ENCODE results near the gene USF2. TPM values are rescaled to one million over a fixed set of nuclear protein-coding genes. Genes with fewer than 3 reads are reported as not detected.

The USF2 gene
- polyA plus RNA-seq, 1 donor from 2014 or later, result 107 TPM

GRCh38 chr19:35229601-35230000, 39.2 kb upstream of the USF2 start:
- no peak overlapping the region for H3K4me3 ChIP-seq (ENCODE audit: low read length)
- no peak overlapping the region for H2AFZ ChIP-seq (ENCODE audit: low read depth, low read length)
- H4K20me1 ChIP-seq (ENCODE audit: insufficient read depth), result no peaks in the 10 kb centered on the region
- H3K9me3 ChIP-seq (ENCODE audit: low read length), result no peaks in the 10 kb centered on the region
- no peak overlapping the region for H3K27ac ChIP-seq (ENCODE audit: low read length)
- no peaks in the 10 kb centered on the region for H3F3A ChIP-seq (ENCODE audit: insufficient read depth, low read length, poor library complexity, severe bottlenecking)
- no peaks in the 10 kb centered on the region for H3K27me3 ChIP-seq (ENCODE audit: insufficient read depth, low read depth, low read length)
- no peak overlapping the region for H3K9ac ChIP-seq (ENCODE audit: low read length)
- TF ChIP-seq EP300 (conservative IDR thresholded peaks at IDR 0.05; ENCODE audit: poor library complexity, severe bottlenecking), result no peak
- TF ChIP-seq REST (IDR thresholded peaks at IDR 0.05; ENCODE audit: borderline replicate concordance), result no peak
- TF ChIP-seq SMC3 (conservative IDR thresholded peaks at IDR 0.05; ENCODE audit: poor library complexity), result no peak
- TF ChIP-seq TAF1 (IDR thresholded peaks at IDR 0.05; ENCODE audit: low read depth), result no peak
- no peak for TF ChIP-seq MXI1 (conservative IDR thresholded peaks at IDR 0.05; ENCODE audit: poor library complexity, severe bottlenecking)
- TF ChIP-seq RAD21 (conservative IDR thresholded peaks at IDR 0.05), result no peak
- no peaks in the 10 kb centered on the region for H3K9me2 ChIP-seq (ENCODE audit: insufficient read depth, low read length)
- H3K36me3 ChIP-seq (ENCODE audit: insufficient read depth, low read length), result no peaks in the 10 kb centered on the region
- no peak overlapping the region for H3K4me2 ChIP-seq (ENCODE audit: low read length)
- no peaks in the 10 kb centered on the region for H3K79me2 ChIP-seq (replicated peaks; ENCODE audit: insufficient read depth, low read length)

- no peak overlapping the region for H3K9ac ChIP-seq (ENCODE audit: low read length)
- no peak overlapping the region for H3K4me3 ChIP-seq (ENCODE audit: low read length)
- H3K9me3 ChIP-seq (ENCODE audit: low read length), result no peaks in the 10 kb centered on the region
- no peak overlapping the region for H3K4me2 ChIP-seq (ENCODE audit: low read length)
- TF ChIP-seq TAF1 (IDR thresholded peaks at IDR 0.05; ENCODE audit: low read depth), result no peak
- no peak for TF ChIP-seq POLR2AphosphoS5 (IDR thresholded peaks at IDR 0.05)
- TF ChIP-seq RAD21 (conservative IDR thresholded peaks at IDR 0.05), result no peak
- TF ChIP-seq EP300 (conservative IDR thresholded peaks at IDR 0.05; ENCODE audit: poor library complexity, severe bottlenecking), result no peak
- TF ChIP-seq EZH2 (IDR thresholded peaks at IDR 0.05; ENCODE audit: borderline replicate concordance, insufficient read depth, low read length, poor library complexity, severe bottlenecking), result no peak
- TF ChIP-seq MXI1 (conservative IDR thresholded peaks at IDR 0.05; ENCODE audit: poor library complexity, severe bottlenecking), result no peak
- TF ChIP-seq REST (IDR thresholded peaks at IDR 0.05; ENCODE audit: borderline replicate concordance), result no peak
- no peak for TF ChIP-seq SMC3 (conservative IDR thresholded peaks at IDR 0.05; ENCODE audit: poor library complexity)
- TF ChIP-seq CTCF (IDR thresholded peaks at IDR 0.05; ENCODE audit: poor library complexity, severe bottlenecking), result no peak
- H3K9me2 ChIP-seq (ENCODE audit: insufficient read depth, low read length), result no peaks in the 10 kb centered on the region
- no peaks in the 10 kb centered on the region for H4K20me1 ChIP-seq (ENCODE audit: insufficient read depth)
- no peaks in the 10 kb centered on the region for H3K27me3 ChIP-seq (ENCODE audit: insufficient read depth, low read depth, low read length)
- no peak overlapping the region for H3K27ac ChIP-seq (ENCODE audit: low read length)
- no peaks in the 10 kb centered on the region for H3F3A ChIP-seq (ENCODE audit: insufficient read depth, low read length, poor library complexity, severe bottlenecking)
- H2AFZ ChIP-seq (ENCODE audit: low read depth, low read length), result no peak overlapping the region
- H3K36me3 ChIP-seq (ENCODE audit: insufficient read depth, low read length), result no peaks in the 10 kb centered on the region
- H3K79me2 ChIP-seq (replicated peaks; ENCODE audit: insufficient read depth, low read length), result no peaks in the 10 kb centered on the region
These were observed 36.7 kb upstream of the USF2 start for GRCh38 chr19:35231956-35232645.

All from neural cell (in vitro differentiated cells).